PC-9 (cell line): ENCODE measurements around the gene ENTPD3.

Experiments
- CTCF ChIP-seq: fragments of 200-600 bp; sonication (generic); conservative IDR thresholded peaks from 2 replicates; pipeline ENCODE4 v1.6.1; 2017; ENCODE audit warnings: mixed run types, antibody characterized with exemption, mild to moderate bottlenecking, moderate library complexity
- EZH2 ChIP-seq: fragments of 200-600 bp; sonication (generic); IDR thresholded peaks from 2 replicates; pipeline ENCODE4 v1.8.0; 2017; ENCODE audit warnings: antibody characterized with exemption, low read depth

DNA sequence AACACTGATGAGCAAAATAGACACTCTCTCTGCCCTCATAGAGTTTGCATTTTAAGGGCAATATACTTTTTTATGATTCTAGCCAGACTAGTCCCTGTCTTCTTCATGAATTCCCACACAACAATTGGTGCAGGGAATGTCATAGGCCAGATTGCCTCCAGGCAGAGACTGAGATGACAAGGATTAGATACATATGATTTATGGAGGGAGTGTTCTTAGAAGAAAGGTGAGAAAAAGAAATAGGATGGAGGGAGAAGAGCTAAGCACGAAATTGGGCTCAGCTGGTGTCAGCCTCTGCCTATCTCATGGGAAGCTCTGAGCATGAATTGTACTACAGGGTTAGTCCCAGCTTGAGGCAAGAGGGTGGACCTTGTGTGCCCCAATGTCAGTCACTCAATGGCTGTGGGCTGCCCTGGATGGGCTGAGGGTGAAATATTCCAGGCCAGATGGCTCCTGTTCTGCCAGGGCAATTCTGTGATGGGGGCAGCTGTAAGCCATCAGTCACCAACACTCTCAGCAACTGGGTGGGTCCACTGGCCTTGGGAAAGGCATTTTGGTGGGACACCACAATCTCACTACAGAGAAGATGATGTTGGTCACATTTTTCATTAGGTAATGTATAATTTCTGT is 46.3 kb upstream of the ENTPD3 start:
- TF ChIP-seq CTCF = no peak
- no peak for TF ChIP-seq EZH2
